Upper lobe of left lung (tissue), 6 donors: ENCODE measurements around the gene SLC28A1. TPM values are rescaled to one million over a fixed set of nuclear protein-coding genes. Genes with fewer than 3 reads are reported as not detected.

Experiments
- ATAC-seq, 2 donors: fragments of 200-7000 bp; cut with Tn5 transposase; one replicate each; pipeline ENCODE4 v1.9.1; 2022; ENCODE audit warnings: mild to moderate bottlenecking in 2 of 2, moderate library complexity in 2 of 2; ENCODE audit not compliant: low FRiP score in 2 of 2
- DNase-seq, 2 donors: peaks; one replicate each; pipeline ENCODE4 v3.0.0-alpha.2; 2019 to 2020
- H3K27ac ChIP-seq, 4 donors: fragments of 200-600 bp; sonication (generic); one replicate each; pipeline ENCODE4 v1.5.1; 2016 to 2019
- H3K27me3 ChIP-seq, 4 donors: fragments of 200-600 bp; sonication (generic); one replicate each; pipeline ENCODE4 v1.5.1; 2017 to 2019
- H3K36me3 ChIP-seq, 4 donors: fragments of 200-600 bp; sonication (generic); one replicate each; pipeline ENCODE4 v1.5.1; 2016 to 2019
- H3K4me1 ChIP-seq, 4 donors: fragments of 200-600 bp; sonication (generic); one replicate each; pipeline ENCODE4 v1.5.1; 2018 to 2019
- H3K4me3 ChIP-seq, 4 donors: fragments of 200-600 bp; sonication (generic); one replicate each; pipeline ENCODE4 v1.5.1; 2017 to 2019; ENCODE audit warnings: mild to moderate bottlenecking in 2 of 4, moderate library complexity in 1 of 4
- H3K9me3 ChIP-seq, 4 donors: fragments of 200-600 bp; sonication (generic); one replicate each; pipeline ENCODE4 v1.5.1; 2018 to 2019
- EP300 ChIP-seq, 4 donors: sonication (generic); formaldehyde crosslinking; IDR thresholded peaks; one replicate each; pipeline ENCODE4 v1.5.1; 2017; ENCODE audit warnings: antibody characterized with exemption in 4 of 4, control low read depth in 2 of 4
- POLR2A ChIP-seq, 4 donors: fragments of 450-650 bp; IDR thresholded peaks; one replicate each; pipeline ENCODE4 v1.5.1; 2016 to 2017; ENCODE audit warnings: antibody characterized with exemption in 4 of 4, mild to moderate bottlenecking in 2 of 4
- POLR2AphosphoS5 ChIP-seq, 2 donors: sonication (generic); formaldehyde crosslinking; IDR thresholded peaks; one replicate each; pipeline ENCODE4 v1.5.1; 2017; ENCODE audit warnings: antibody characterized with exemption in 2 of 2
- WGBS, 2 donors: methylation state at CpG; one replicate each; pipeline ENCODE4 v1.1.5; 2017 to 2018; 5-methylcytosine and 5-hydroxymethylcytosine counted together
- total RNA-seq, 6 donors: library from RNA; depleted of rRNA in 4 of 6; stranded (reverse); fragments of >200 nt in 4 of 6; gene quantifications; one replicate each; pipeline versions ENCODE4 v1.1.0 to v1.2.1, GENCODE V29; 2016 to 2021
- TF ChIP-seq, protein P1 (sequence below), 6 experiments: fragments of 450-650 bp in 4 of 6; fragments of 200-600 bp in 2 of 6; sonication (generic) in 2 of 6; IDR thresholded peaks; one replicate each; pipeline ENCODE4 v1.5.1; 2016 to 2019; ENCODE audit warnings: antibody characterized with exemption in 6 of 6
- donor health status: DM: no; HTN: no; CAD: no; lungs with moderate emphysema.
- donor health status: DM: no; HTN: yes; CAD: no; lungs with severe emphysema.

Gene SLC28A1
- total RNA-seq, 6 donors from 2014 or later = not detected

DNA sequence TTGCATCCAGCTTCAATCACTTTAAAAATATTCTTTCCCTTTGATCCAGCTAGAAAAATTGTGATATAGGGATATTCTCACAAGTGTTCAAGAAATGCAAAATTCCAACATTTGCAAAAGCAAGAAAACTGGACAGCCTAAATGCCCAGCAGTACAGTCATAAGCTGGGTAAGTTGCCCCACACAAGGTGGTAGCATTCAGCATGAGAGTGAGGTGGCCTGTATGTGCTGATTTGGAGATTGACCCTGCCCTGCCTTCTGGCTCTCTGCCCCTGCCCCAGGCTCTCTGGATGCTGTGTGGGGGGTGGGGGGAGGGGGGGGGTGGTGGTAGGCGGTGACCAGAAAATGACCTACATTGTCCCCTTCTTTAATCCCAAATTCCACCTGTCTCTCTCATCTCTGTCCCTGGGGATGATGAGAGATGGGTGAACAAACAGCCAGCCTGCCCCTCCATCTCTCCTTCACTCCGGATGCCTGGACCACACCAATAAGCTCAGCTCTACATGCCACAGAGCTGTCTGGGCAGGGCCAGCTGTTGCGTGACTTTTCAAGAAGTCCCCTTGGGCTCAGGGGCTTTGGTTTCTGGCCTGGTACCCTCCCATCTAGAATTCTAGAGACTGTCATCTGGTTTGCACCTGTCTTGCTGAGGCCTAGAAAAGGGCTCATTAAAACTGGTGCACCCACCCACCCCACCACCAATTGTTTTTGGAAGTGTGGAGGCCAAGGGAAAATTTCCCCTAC, 42.2 kb downstream of the SLC28A1 start:
- no peak overlapping the region for H3K27ac ChIP-seq
- ATAC-seq (no peak), DNase-seq (no peak)
- H3K9me3 ChIP-seq = no peaks in the 10 kb centered on the region
- no peaks in the 10 kb centered on the region for H3K27me3 ChIP-seq
- no peak overlapping the region for H3K4me3 ChIP-seq
- H3K4me1 ChIP-seq = peaks cover 2 to 9% (median 6%) of the 10 kb centered on the region in 4 donors
- no peaks in the 10 kb centered on the region for H3K36me3 ChIP-seq
- TF ChIP-seq, protein P1, sequence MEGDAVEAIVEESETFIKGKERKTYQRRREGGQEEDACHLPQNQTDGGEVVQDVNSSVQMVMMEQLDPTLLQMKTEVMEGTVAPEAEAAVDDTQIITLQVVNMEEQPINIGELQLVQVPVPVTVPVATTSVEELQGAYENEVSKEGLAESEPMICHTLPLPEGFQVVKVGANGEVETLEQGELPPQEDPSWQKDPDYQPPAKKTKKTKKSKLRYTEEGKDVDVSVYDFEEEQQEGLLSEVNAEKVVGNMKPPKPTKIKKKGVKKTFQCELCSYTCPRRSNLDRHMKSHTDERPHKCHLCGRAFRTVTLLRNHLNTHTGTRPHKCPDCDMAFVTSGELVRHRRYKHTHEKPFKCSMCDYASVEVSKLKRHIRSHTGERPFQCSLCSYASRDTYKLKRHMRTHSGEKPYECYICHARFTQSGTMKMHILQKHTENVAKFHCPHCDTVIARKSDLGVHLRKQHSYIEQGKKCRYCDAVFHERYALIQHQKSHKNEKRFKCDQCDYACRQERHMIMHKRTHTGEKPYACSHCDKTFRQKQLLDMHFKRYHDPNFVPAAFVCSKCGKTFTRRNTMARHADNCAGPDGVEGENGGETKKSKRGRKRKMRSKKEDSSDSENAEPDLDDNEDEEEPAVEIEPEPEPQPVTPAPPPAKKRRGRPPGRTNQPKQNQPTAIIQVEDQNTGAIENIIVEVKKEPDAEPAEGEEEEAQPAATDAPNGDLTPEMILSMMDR (IDR thresholded peaks at IDR 0.05) = no peak
- TF ChIP-seq EP300 (IDR thresholded peaks at IDR 0.05) (no peak), POLR2AphosphoS5 (IDR thresholded peaks at IDR 0.05) (no peak), POLR2A (IDR thresholded peaks at IDR 0.05) (no peak)
- 100% methylated on average over 2 to 3 of the region's 3 CpGs for WGBS, 2 donors

- H3K4me1 ChIP-seq = peaks cover 2 to 9% (median 6%) of the 10 kb centered on the region in 4 donors
- no peak overlapping the region for H3K27ac ChIP-seq
- DNase-seq (no peak), ATAC-seq (peak in 1 of 2 donors; percentile 55)
- TF ChIP-seq, protein P1 (IDR thresholded peaks at IDR 0.05) = no peak
- no peak for TF ChIP-seq EP300 (IDR thresholded peaks at IDR 0.05)
- no peak for TF ChIP-seq POLR2A (IDR thresholded peaks at IDR 0.05)
- no peak for TF ChIP-seq POLR2AphosphoS5 (IDR thresholded peaks at IDR 0.05)
- no peaks in the 10 kb centered on the region for H3K27me3 ChIP-seq
- no peaks in the 10 kb centered on the region for H3K36me3 ChIP-seq
- WGBS, 2 donors = 71 to 88% methylated on average over 6 of the region's 6 CpGs
- H3K4me3 ChIP-seq = no peak overlapping the region
- H3K9me3 ChIP-seq = no peaks in the 10 kb centered on the region
Observed at GRCh38 chr15:84928843-84929168, 44.3 kb downstream of the SLC28A1 start.

DNA sequence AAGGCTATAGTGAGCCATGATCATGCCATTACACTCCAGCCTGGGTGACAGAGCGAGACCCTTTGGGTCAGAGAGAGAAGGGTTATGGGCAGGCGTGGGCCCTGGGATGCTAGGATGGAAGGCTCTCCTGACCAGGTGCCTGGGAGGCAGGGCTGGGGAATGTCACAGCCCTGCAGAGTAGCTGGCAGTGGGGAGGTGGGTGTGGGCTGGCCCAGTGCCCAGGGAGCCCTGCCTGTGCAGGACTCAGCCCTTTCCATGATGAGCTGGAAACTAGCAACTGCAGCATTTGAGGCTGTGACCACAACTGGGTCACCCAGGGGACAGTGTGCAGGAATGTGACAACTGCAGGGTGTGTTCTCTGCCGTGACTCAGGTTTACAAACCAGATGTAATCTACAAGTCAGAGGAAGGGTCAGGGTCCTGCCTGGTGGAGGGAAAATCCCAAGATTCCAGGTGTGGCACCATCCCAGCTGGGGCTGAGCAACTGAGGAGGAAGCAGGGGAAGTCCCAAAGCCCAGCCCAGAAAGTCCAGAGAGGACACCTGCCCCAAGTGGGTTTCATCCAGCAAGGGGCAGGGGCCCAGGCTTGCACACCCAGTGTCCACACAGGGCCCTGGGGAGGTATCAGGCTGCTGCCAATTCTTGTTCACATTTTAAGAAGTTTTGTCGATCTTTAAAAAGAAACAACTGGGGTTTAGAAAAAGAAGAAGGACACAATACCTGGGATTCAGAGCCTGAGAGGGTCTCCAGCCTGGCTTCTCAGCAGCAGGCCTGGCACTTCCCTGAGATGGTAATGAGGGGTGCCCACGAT, 45.5 kb downstream of the SLC28A1 start:
- Histone ChIP-seq H3K9me3 (no peaks in the 10 kb centered on the region), H3K27ac (no peak overlapping the region), H3K4me3 (no peak overlapping the region), H3K36me3 (no peaks in the 10 kb centered on the region), H3K27me3 (no peaks in the 10 kb centered on the region), H3K4me1 (peaks cover 2 to 6% (median 6%) of the 10 kb centered on the region in 4 donors)
- DNase-seq (no peak), ATAC-seq (peak; percentile 18 to 70)
- WGBS, 2 donors = 71 to 78% methylated on average over 5 of the region's 5 CpGs
- TF ChIP-seq POLR2AphosphoS5 (IDR thresholded peaks at IDR 0.05) = no peak
- TF ChIP-seq EP300 (IDR thresholded peaks at IDR 0.05) = no peak
- TF ChIP-seq, protein P1 (IDR thresholded peaks at IDR 0.05) = no peak
- no peak for TF ChIP-seq POLR2A (IDR thresholded peaks at IDR 0.05)

DNA sequence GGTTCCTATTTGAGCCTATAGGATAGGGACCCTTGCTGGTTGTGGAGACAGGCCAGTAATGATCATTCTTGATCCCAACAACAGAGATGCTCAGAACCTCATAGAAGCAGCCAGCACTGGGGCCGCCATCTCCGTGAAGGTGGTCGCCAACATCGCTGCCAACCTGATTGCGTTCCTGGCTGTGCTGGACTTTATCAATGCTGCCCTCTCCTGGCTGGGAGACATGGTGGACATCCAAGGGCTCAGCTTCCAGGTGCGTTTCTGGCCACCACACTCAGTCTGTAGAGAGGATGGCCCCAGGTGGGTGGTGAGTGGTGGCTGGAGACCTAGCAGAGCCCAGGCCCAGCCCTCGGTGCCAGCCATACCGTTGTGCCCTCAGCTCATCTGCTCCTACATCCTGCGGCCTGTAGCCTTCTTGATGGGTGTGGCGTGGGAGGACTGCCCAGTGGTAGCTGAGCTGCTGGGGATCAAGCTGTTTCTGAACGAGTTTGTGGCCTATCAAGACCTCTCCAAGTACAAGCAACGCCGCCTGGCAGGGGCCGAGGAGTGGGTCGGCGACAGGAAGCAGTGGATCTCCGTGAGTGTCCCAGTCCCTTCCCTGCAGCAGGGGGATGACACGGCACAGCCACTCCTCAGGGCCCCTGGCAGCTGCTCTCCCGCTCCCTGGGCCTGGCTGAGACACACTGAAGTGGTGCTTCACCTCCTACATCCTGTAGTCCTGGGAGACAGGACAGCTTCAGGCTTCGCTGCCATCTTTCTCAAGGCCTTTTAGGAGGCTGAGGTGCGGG, 50.7 kb downstream of the SLC28A1 start:
- Histone ChIP-seq H3K27ac (no peak overlapping the region), H3K36me3 (no peaks in the 10 kb centered on the region), H3K9me3 (no peaks in the 10 kb centered on the region), H3K27me3 (no peaks in the 10 kb centered on the region), H3K4me1 (no peaks in the 10 kb centered on the region), H3K4me3 (no peak overlapping the region)
- DNase-seq = peak in 1 of 2 donors; percentile 63
- TF ChIP-seq POLR2AphosphoS5 (IDR thresholded peaks at IDR 0.05) = no peak
- no peak for TF ChIP-seq POLR2A (IDR thresholded peaks at IDR 0.05)
- TF ChIP-seq, protein P1 (IDR thresholded peaks at IDR 0.05) = no peak
- no peak for TF ChIP-seq EP300 (IDR thresholded peaks at IDR 0.05)
- 78 to 95% methylated on average over 7 to 20 of the region's 21 CpGs for WGBS, 2 donors
- peak in 1 of 2 donors; percentile 57 for ATAC-seq
